MCF 10A (cell line): Measurements from ENCODE around the gene PROM1. TPM values are rescaled to one million over a fixed set of nuclear protein-coding genes. Genes with fewer than 3 reads are reported as not detected.

Experiments
- BruUV-seq: library from RNA; stranded (reverse); fragments of 400-500 nt; replicated peaks from 2 replicates; lab custom pipeline; 2021; lab: Mats Ljungman, UMichigan
- CTCF ChIA-PET: fragments of 300-600 bp; sonication (Branson Sonifier 250); formaldehyde crosslinking; extraction: SDS; loops from one replicate; lab custom pipeline; 2021; ENCODE audit warnings: antibody characterized with exemption, inconsistent platforms; lab: Yijun Ruan, JAX
- POLR2A ChIA-PET: fragments of 300-600, 350-650 bp; sonication (Branson Sonifier 250); formaldehyde crosslinking; extraction: SDS; loops from one replicate; lab custom pipeline; 2020; ENCODE audit warnings: antibody characterized with exemption, inconsistent platforms; lab: Yijun Ruan, JAX
- DNase-seq: peaks from one replicate; pipeline ENCODE4 v3.0.0-alpha.2; 2018; ENCODE audit not compliant: unreplicated experiment
- H3K27ac Mint-ChIP-seq: one replicate; pipeline ENCODE4 v1.8.0; 2022; ENCODE audit warnings: mild to moderate bottlenecking, low read depth, mixed read lengths; ENCODE audit not compliant: unreplicated experiment
- H3K27me3 Mint-ChIP-seq: one replicate; pipeline ENCODE4 v1.8.0; 2022; ENCODE audit warnings: mixed read lengths; ENCODE audit not compliant: insufficient read depth, unreplicated experiment
- H3K36me3 Mint-ChIP-seq: one replicate; pipeline ENCODE4 v1.8.0; 2022; ENCODE audit warnings: mild to moderate bottlenecking, moderate library complexity, mixed read lengths; ENCODE audit not compliant: insufficient read depth, unreplicated experiment
- H3K4me1 Mint-ChIP-seq: one replicate; pipeline ENCODE4 v1.8.0; 2022; ENCODE audit warnings: mixed read lengths; ENCODE audit not compliant: insufficient read depth, unreplicated experiment
- H3K4me3 Mint-ChIP-seq: one replicate; pipeline ENCODE4 v1.8.0; 2022; ENCODE audit warnings: mild to moderate bottlenecking, moderate library complexity, mixed read lengths; ENCODE audit not compliant: unreplicated experiment
- H3K9me3 Mint-ChIP-seq: one replicate; pipeline ENCODE4 v1.8.0; 2022; ENCODE audit warnings: mixed read lengths; ENCODE audit not compliant: unreplicated experiment
- CTCF ChIP-seq: fragments of 200-600 bp; IDR thresholded peaks from one replicate; pipeline ENCODE4 v1.8.0; 2022; ENCODE audit warnings: antibody characterized with exemption, mild to moderate bottlenecking; ENCODE audit not compliant: unreplicated experiment
- intact Hi-C: fragments of 100-400 bp; cut with micrococcal nuclease; formaldehyde crosslinking; loops from 2 replicates; pipeline ENCODE4 v1.14.1; 2022
- total RNA-seq: library from RNA; stranded (reverse); gene quantifications from 2 replicates; pipeline ENCODE4 v1.2.3, GENCODE V29; 2022

PROM1 gene
- total RNA-seq, 1 experiment from 2014 or later: not detected

DNA sequence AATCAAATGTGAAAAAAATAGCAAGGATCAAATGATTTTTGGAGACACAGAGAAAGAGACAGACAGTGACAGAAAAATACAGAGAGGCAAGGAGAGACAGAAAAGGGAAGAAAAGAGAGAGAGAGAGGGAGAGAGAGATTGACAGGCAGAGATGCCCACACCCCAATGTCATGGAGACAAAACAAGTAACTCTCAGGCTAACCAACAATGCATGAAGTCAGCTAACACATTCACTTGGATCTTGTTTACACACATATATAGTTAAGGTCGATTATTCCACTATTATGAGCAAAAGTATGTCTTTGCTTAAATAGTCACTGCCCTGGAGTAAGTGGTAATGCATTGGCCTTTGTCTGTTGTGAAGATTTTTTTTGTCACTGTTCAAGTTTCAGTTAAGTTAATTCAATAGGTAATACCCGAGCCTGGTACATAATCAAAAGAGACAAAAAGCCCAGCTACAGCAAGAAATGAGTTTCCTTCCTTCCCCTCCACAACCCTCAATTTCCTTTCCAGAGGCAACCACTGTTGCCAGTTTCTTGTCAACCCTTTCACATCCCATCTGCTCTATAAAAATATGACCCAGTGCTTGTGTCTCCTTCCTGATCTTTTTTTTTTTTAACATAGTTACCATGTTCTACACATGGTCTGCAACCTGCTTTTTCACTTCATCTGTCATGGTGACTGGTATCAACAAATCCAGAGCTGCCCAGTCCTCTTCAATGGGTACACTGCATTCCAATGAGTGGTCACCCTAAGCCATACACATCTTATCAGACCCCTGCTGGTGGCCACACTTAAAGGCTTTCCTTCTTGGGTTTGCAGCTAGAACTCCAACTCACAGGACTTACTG, 52.1 kb downstream of the PROM1 start:
- intact Hi-C loops: no loop called here
- ChIA-PET POLR2A (no interaction called here), CTCF (interaction anchor here (0.5 to 3.0 kb wide), 4 partner anchors 127 to 761 kb away, joined by 3 to 15 read pairs (median 3); no protein-coding TSS in a partner anchor)
- Mint-ChIP-seq H3K4me3 (no peak overlapping the region), H3K4me1 (peaks cover 6% of the 10 kb centered on the region), H3K27ac (no peak overlapping the region), H3K36me3 (no peaks in the 10 kb centered on the region), H3K27me3 (no peaks in the 10 kb centered on the region), H3K9me3 (no peaks in the 10 kb centered on the region)
- DNase-seq: no peak
- BruUV-seq: no TSS peak
- TF ChIP-seq CTCF: no peak

- intact Hi-C loops: no loop called here
- POLR2A ChIA-PET: interaction anchor here (1.1 kb wide), 1 partner anchor 169 kb away, joined by 3 read pairs; no protein-coding TSS in a partner anchor
- no peaks in the 10 kb centered on the region for H3K27me3 Mint-ChIP-seq
These were observed 53.9 kb downstream of the PROM1 start for GRCh38 chr4:16029886-16030285.

GRCh38 chr4:16029262-16029661, 54.6 kb downstream of the PROM1 start:
- ChIA-PET CTCF (interaction anchor here (0.6 to 3.4 kb wide), 10 partner anchors 13 to 487 kb away, joined by 3 to 29 read pairs (median 6); no protein-coding TSS in a partner anchor), POLR2A (interaction anchor here (1.1 kb wide), 1 partner anchor 169 kb away, joined by 3 read pairs; no protein-coding TSS in a partner anchor)
- Mint-ChIP-seq H3K36me3 (no peaks in the 10 kb centered on the region), H3K4me3 (no peak overlapping the region), H3K27ac (no peak overlapping the region), H3K27me3 (no peaks in the 10 kb centered on the region), H3K9me3 (no peaks in the 10 kb centered on the region), H3K4me1 (peaks cover 6% of the 10 kb centered on the region)
- TF ChIP-seq CTCF: no peak
- DNase-seq: no peak
- intact Hi-C loops: no loop called here
- BruUV-seq: no TSS peak

More at GRCh38 chr4:16029886-16030285, 53.9 kb downstream of the PROM1 start:
- H3K9me3 Mint-ChIP-seq: no peaks in the 10 kb centered on the region
- no peak overlapping the region for H3K4me3 Mint-ChIP-seq
- BruUV-seq: no TSS peak
- CTCF ChIA-PET: interaction anchor here (0.6 to 3.4 kb wide), 7 partner anchors 14 to 235 kb away, joined by 4 to 29 read pairs (median 5); no protein-coding TSS in a partner anchor
- H3K36me3 Mint-ChIP-seq: no peaks in the 10 kb centered on the region
- no peak overlapping the region for H3K27ac Mint-ChIP-seq
- peaks cover 6% of the 10 kb centered on the region for H3K4me1 Mint-ChIP-seq
- no peak for DNase-seq
- no peak for TF ChIP-seq CTCF

- intact Hi-C loops: no loop called here
- Mint-ChIP-seq H3K27ac (no peak overlapping the region), H3K9me3 (no peaks in the 10 kb centered on the region), H3K4me3 (no peak overlapping the region), H3K27me3 (no peaks in the 10 kb centered on the region), H3K4me1 (peaks cover 6% of the 10 kb centered on the region), H3K36me3 (no peaks in the 10 kb centered on the region)
- no TSS peak for BruUV-seq
- ChIA-PET POLR2A (interaction anchor here (0.6 to 1.7 kb wide), 2 partner anchors 169 to 203 kb away, joined by 4 to 6 read pairs; no protein-coding TSS in a partner anchor), CTCF (interaction anchor here (0.6 to 3.4 kb wide), 14 partner anchors 22 to 1521 kb away, joined by 3 to 29 read pairs (median 4); no protein-coding TSS in a partner anchor)
- TF ChIP-seq CTCF: no peak
- DNase-seq: no peak
These were observed 56.2 kb downstream of the PROM1 start for GRCh38 chr4:16027626-16028025.
